GM12878 (cell line): Measurements from ENCODE around the gene FGD3. TPM values are rescaled to one million over a fixed set of nuclear protein-coding genes. Genes with fewer than 3 reads are reported as not detected.

ENCODE experiments used
- ATAC-seq: fragments of 200-7000 bp; cut with Tn5 transposase; 3 replicates; pipeline ENCODE4 v1.9.1; 2020; ENCODE audit warnings: mild to moderate bottlenecking, moderate library complexity
- BruUV-seq: library from RNA; stranded (reverse); fragments of 400-500 nt; replicated peaks from 2 replicates; lab custom pipeline; 2021; lab: Mats Ljungman, UMichigan
- CTCF ChIA-PET: fragments of 300-600 bp; sonication (Branson Sonifier 250); formaldehyde crosslinking; extraction: SDS; loops from one replicate; lab custom pipeline; 2021; ENCODE audit warnings: inconsistent platforms; lab: Yijun Ruan, JAX
- POLR2A ChIA-PET: fragments of 350-600 bp; formaldehyde crosslinking; extraction: SDS; loops from one replicate; lab custom pipeline; 2021; ENCODE audit warnings: inconsistent platforms; lab: Charles Lee
- RAD21 ChIA-PET: fragments of 300-600 bp; sonication (Branson Sonifier 250); formaldehyde crosslinking; loops from one replicate; lab custom pipeline; 2023; ENCODE audit warnings: antibody characterized with exemption; ENCODE audit not compliant: unreplicated experiment; lab: Charles Lee
- SMC1A ChIA-PET: fragments of 300-600 bp; sonication (Branson Sonifier 250); formaldehyde crosslinking; loops from one replicate; lab custom pipeline; 2023; ENCODE audit not compliant: unreplicated experiment, uncharacterized antibody; lab: Charles Lee
- DNase-seq: peaks from one replicate; pipeline ENCODE4 v3.0.0-alpha.2; 2011; ENCODE audit warnings: low read depth, low spot score
- FAIRE-seq: peaks from 3 replicates; lab custom pipeline; 2011; peaks lifted over from hg19 to GRCh38; lab: Jason Lieb, UNC
- H2AFZ ChIP-seq: 2 replicates; pipeline ENCODE4 v1.6.0; 2011; ENCODE audit warnings: low read depth, low read length, control low read depth; ENCODE audit not compliant: control insufficient read depth
- H3K27ac ChIP-seq: 2 replicates; pipeline ENCODE4 v1.5.1; 2011; ENCODE audit warnings: control low read depth; ENCODE audit not compliant: control insufficient read depth, insufficient read depth
- H3K27me3 ChIP-seq, 2 experiments: replicated peaks in 1 of 2; 2 replicates each; pipeline versions ENCODE4 v1.6.0 to v1.6.1; 2011; ENCODE audit warnings: low read length in 1 of 2; ENCODE audit not compliant: control insufficient read depth in 2 of 2, insufficient read depth in 2 of 2
- H3K36me3 ChIP-seq, 2 experiments: 2 replicates each; pipeline ENCODE4 v1.5.1; 2011; ENCODE audit warnings: low read length in 1 of 2; ENCODE audit not compliant: control insufficient read depth in 2 of 2, insufficient read depth in 2 of 2
- H3K4me1 ChIP-seq: 2 replicates; pipeline ENCODE4 v1.6.1; 2011; ENCODE audit warnings: mild to moderate bottlenecking, low read length, moderate library complexity, mixed read lengths; ENCODE audit not compliant: control insufficient read depth, insufficient read depth
- H3K4me2 ChIP-seq: 2 replicates; pipeline ENCODE4 v1.6.0; 2011; ENCODE audit warnings: control low read depth; ENCODE audit not compliant: control insufficient read depth, insufficient read depth
- H3K4me3 ChIP-seq: fragments of 200-600 bp; sonication (generic); 2 replicates; pipeline ENCODE4 v1.5.1; 2016
- H3K79me2 ChIP-seq: 2 replicates; pipeline ENCODE4 v1.6.0; 2011; ENCODE audit warnings: low read length; ENCODE audit not compliant: control insufficient read depth, insufficient read depth
- H3K9ac ChIP-seq: 2 replicates; pipeline ENCODE4 v1.8.0; 2011; ENCODE audit warnings: low read length, control low read depth, mixed read lengths; ENCODE audit not compliant: control insufficient read depth, insufficient read depth
- H3K9me3 ChIP-seq: replicated peaks from 3 replicates; pipeline ENCODE4 v1.5.1; 2011; ENCODE audit warnings: mild to moderate bottlenecking, low read length; ENCODE audit not compliant: control insufficient read depth, insufficient read depth
- H4K20me1 ChIP-seq: 2 replicates; pipeline ENCODE4 v1.6.0; 2011; ENCODE audit not compliant: control insufficient read depth, insufficient read depth
- ASH2L ChIP-seq: fragments of 300-600, 200-600 bp; sonication (generic); IDR thresholded peaks from 2 replicates; pipeline ENCODE4 v1.6.1; 2017; ENCODE audit warnings: low read depth, mild to moderate bottlenecking, borderline replicate concordance
- ATF2 ChIP-seq: IDR thresholded peaks from 2 replicates; pipeline ENCODE4 v1.6.1; 2012; ENCODE audit warnings: low read length, inconsistent platforms
- BHLHE40 ChIP-seq, 2 experiments: fragments of 450-650 bp in 1 of 2; IDR thresholded peaks; 2 replicates each; pipeline ENCODE4 v1.6.1; 2011 to 2017; ENCODE audit warnings: low read depth in 2 of 2, borderline replicate concordance in 1 of 2, improper control_type of control experiment in 1 of 2, low read length in 1 of 2, mild to moderate bottlenecking in 1 of 2
- IRF4 ChIP-seq: IDR thresholded peaks from 2 replicates; pipeline ENCODE4 v1.6.1; 2011; ENCODE audit warnings: low read depth, low read length
- MEF2B ChIP-seq: fragments of 450-650 bp; IDR thresholded peaks from 2 replicates; pipeline ENCODE4 v1.6.1; 2018; ENCODE audit warnings: mild to moderate bottlenecking, moderate library complexity; ENCODE audit not compliant: partially characterized antibody, poor library complexity, severe bottlenecking
- NFIC ChIP-seq: IDR thresholded peaks from 2 replicates; pipeline ENCODE4 v1.6.1; 2012; ENCODE audit warnings: low read depth, mild to moderate bottlenecking, inconsistent platforms, low read length, moderate library complexity
- POLR2AphosphoS5 ChIP-seq: IDR thresholded peaks from 2 replicates; pipeline ENCODE4 v1.6.1; 2011; ENCODE audit warnings: mild to moderate bottlenecking, low read length, inconsistent platforms
- RFX5 ChIP-seq: IDR thresholded peaks from 2 replicates; pipeline ENCODE4 v1.6.1; 2011; ENCODE audit warnings: low read depth, low read length, improper control_type of control experiment
- SIX5 ChIP-seq: IDR thresholded peaks from 2 replicates; pipeline ENCODE4 v1.6.1; 2011; ENCODE audit warnings: mild to moderate bottlenecking, low read depth, low read length, moderate library complexity; ENCODE audit not compliant: severe bottlenecking
- SRF ChIP-seq, 2 experiments: IDR thresholded peaks; 2 replicates each; pipeline ENCODE4 v1.6.1; 2011; ENCODE audit warnings: low read depth in 2 of 2, low read length in 2 of 2, mild to moderate bottlenecking in 1 of 2, moderate library complexity in 1 of 2
- ZBTB4 ChIP-seq: fragments of 450-650 bp; formaldehyde crosslinking; IDR thresholded peaks from 2 replicates; pipeline ENCODE4 v1.4.0; 2022; ENCODE audit warnings: mild to moderate bottlenecking, moderate library complexity
- ZNF274 ChIP-seq: IDR thresholded peaks from one replicate; pipeline ENCODE4 v1.8.0; 2011; ENCODE audit not compliant: insufficient read length, insufficient read depth
- WGBS: methylation state at CpG from one replicate; pipeline ENCODE4 v1.1.6; 2016; ENCODE audit warnings: low lambda C conversion rate; ENCODE audit not compliant: insufficient replicate concordance, insufficient coverage; ENCODE audit errors: missing lambda C conversion rate; 5-methylcytosine and 5-hydroxymethylcytosine counted together
- in situ Hi-C: fragments of 300-500 bp; cut with MboI; formaldehyde crosslinking; loops from 9 replicates; pipeline ENCODE4 v1.14.3; 2018; ENCODE audit warnings: mixed read lengths
- intact Hi-C: fragments of 100-400 bp; cut with micrococcal nuclease; formaldehyde crosslinking; loops from one replicate; pipeline ENCODE4 v1.14.2; 2022; ENCODE audit not compliant: unreplicated experiment
- polyA plus RNA-seq, 11 experiments: library from polyadenylated mRNA; depleted of rRNA in 4 of 11; unstranded in 6 of 11; stranded (reverse) in 5 of 11; fragments of >200 nt; fragmentation: Nextera tagmentation in 4 of 11; fragmentation: Illumina TruSeq in 1 of 11; extraction: Ambion mirVana in 4 of 11; extraction: Trizol in 1 of 11; gene quantifications; 1 replicate in 1 of 11; 2 replicates in 10 of 11; pipeline versions ENCODE4 v1.2.1 to v1.2.3, GENCODE V29; 2011 to 2016; ENCODE audit warnings: inconsistent platforms in 2 of 11, missing spikeins in 2 of 11, low read depth in 1 of 11
- total RNA-seq, 4 experiments: library from RNA; depleted of rRNA in 3 of 4; stranded (reverse); fragments of >200 nt in 3 of 4; fragmentation: Illumina TruSeq in 1 of 4; extraction: Trizol in 1 of 4; gene quantifications; 2 replicates each; pipeline versions ENCODE4 v1.2.1 to v1.2.3, GENCODE V29; 2013 to 2021

FGD3 gene
- total and polyA plus RNA-seq, 10 of the 15 experiments (the other 5 are each of a cell fraction or from before 2014, with no cell fraction given) = 0.26 to 18.1 (median 12.4) TPM

- CTCF ChIA-PET = interaction anchor here (1.0 to 1.4 kb wide), 4 partner anchors 22 to 78 kb away, joined by 3 read pairs; no protein-coding TSS in a partner anchor
- POLR2A ChIA-PET = no interaction called here
- in situ Hi-C loops = no loop called here
- TF ChIP-seq ATF2 = no peak
- TF ChIP-seq SRF (IDR thresholded peaks at IDR 0.05; ENCODE audit: low read depth in 2 of 2, low read length in 2 of 2) = no peak
- no peak for TF ChIP-seq NFIC
- TF ChIP-seq BHLHE40 (IDR thresholded peaks at IDR 0.05; ENCODE audit: borderline replicate concordance in 1 of 2, low read depth in 2 of 2, low read length in 1 of 2) = no peak
- no peak for TF ChIP-seq SIX5
- no peak for TF ChIP-seq ZBTB4 (CRISPR knock-in tag)
- TF ChIP-seq IRF4 = no peak
- no peak for TF ChIP-seq RFX5
- no peak for TF ChIP-seq MEF2B
- no peak for TF ChIP-seq ZNF274
- no peak for TF ChIP-seq ASH2L
- no peak for TF ChIP-seq POLR2AphosphoS5
- Histone ChIP-seq H3K9me3 (no peaks in the 10 kb centered on the region), H3K27me3 (no peaks in the 10 kb centered on the region), H3K36me3 (peaks cover 0 to 6% of the 10 kb centered on the region in 2 experiments), H3K4me1 (peaks cover 20% of the 10 kb centered on the region), H3K4me2 (no peak overlapping the region), H4K20me1 (no peaks in the 10 kb centered on the region), H2AFZ (no peak overlapping the region), H3K9ac (no peak overlapping the region), H3K79me2 (no peaks in the 10 kb centered on the region), H3K4me3 (no peak overlapping the region), H3K27ac (no peak overlapping the region)
- DNase-seq = no peak
- 78% methylated on average over 10 of the region's 10 CpGs for WGBS
- BruUV-seq = no TSS peak
- RAD21 ChIA-PET = interaction anchor here (0.9 kb wide), 2 partner anchors 22 to 28 kb away, joined by 3 read pairs; no protein-coding TSS in a partner anchor
- no peak for FAIRE-seq
- intact Hi-C loops = no loop called here
- ATAC-seq = no peak
- SMC1A ChIA-PET = interaction anchor here (0.9 kb wide), 1 partner anchor 29 kb away, joined by 3 read pairs; no protein-coding TSS in a partner anchor
Measured at GRCh38 chr9:93031629-93032430, 84.5 kb downstream of the FGD3 start.
